Fibroblast of lung (primary cell): ENCODE data around the gene STAB2. TPM values are rescaled to one million over a fixed set of nuclear protein-coding genes. Genes with fewer than 3 reads are reported as not detected.

Experiments used
- DNase-seq, 2 donors: peaks; one replicate each; pipeline versions ENCODE4 v3.0.0 to v3.0.0-alpha.2; 2010; ENCODE audit warnings: low read depth in 2 of 2
- H2AFZ ChIP-seq: 2 replicates; pipeline ENCODE4 v1.5.1; 2012; ENCODE audit warnings: low read length, control low read depth, inconsistent platforms
- H3K27ac ChIP-seq: 2 replicates; pipeline ENCODE4 v1.5.1; 2011; ENCODE audit warnings: low read length, control low read depth; ENCODE audit not compliant: insufficient read depth
- H3K27me3 ChIP-seq: 2 replicates; pipeline ENCODE4 v1.5.1; 2011; ENCODE audit warnings: mild to moderate bottlenecking, low read length; ENCODE audit not compliant: control insufficient read depth, insufficient read depth
- H3K36me3 ChIP-seq: 2 replicates; pipeline ENCODE4 v1.5.1; 2011; ENCODE audit warnings: low read length; ENCODE audit not compliant: control insufficient read depth, insufficient read depth
- H3K4me1 ChIP-seq: 2 replicates; pipeline ENCODE4 v1.5.1; 2011; ENCODE audit warnings: low read length; ENCODE audit not compliant: control insufficient read depth, insufficient read depth; ENCODE audit errors: extremely low read depth
- H3K4me2 ChIP-seq: 2 replicates; pipeline ENCODE4 v1.5.1; 2011; ENCODE audit warnings: low read length, control low read depth; ENCODE audit not compliant: insufficient read depth; ENCODE audit errors: extremely low read depth
- H3K4me3 ChIP-seq, 4 experiments: fragments of 200-600 bp in 1 of 4; sonication (generic) in 1 of 4; replicated peaks in 1 of 4; 2 replicates each; pipeline ENCODE4 v1.5.1; 2011 to 2016; ENCODE audit warnings: low read length in 4 of 4, low read depth in 3 of 4, mild to moderate bottlenecking in 3 of 4, control low read depth in 2 of 4, inconsistent platforms in 1 of 4, mixed read lengths in 1 of 4; ENCODE audit not compliant: insufficient read depth in 1 of 4; ENCODE audit errors: control extremely low read depth in 1 of 4
- H3K79me2 ChIP-seq: 2 replicates; pipeline ENCODE4 v1.5.1; 2012; ENCODE audit warnings: mild to moderate bottlenecking, low read length, inconsistent platforms; ENCODE audit not compliant: control insufficient read depth, insufficient read depth
- H3K9ac ChIP-seq: 2 replicates; pipeline ENCODE4 v1.5.1; 2011; ENCODE audit warnings: mild to moderate bottlenecking, low read length, control low read depth; ENCODE audit not compliant: insufficient read depth
- H3K9me3 ChIP-seq: 2 replicates; pipeline ENCODE4 v1.5.1; 2012; ENCODE audit warnings: low read depth, low read length; ENCODE audit not compliant: control insufficient read depth, insufficient read depth
- H4K20me1 ChIP-seq: 2 replicates; pipeline ENCODE4 v1.5.1; 2011; ENCODE audit warnings: low read length; ENCODE audit not compliant: control insufficient read depth, insufficient read depth; ENCODE audit errors: extremely low read depth
- EZH2 ChIP-seq: IDR thresholded peaks from 2 replicates; pipeline ENCODE4 v1.5.1; 2012; ENCODE audit warnings: low read length, control low read depth, mild to moderate bottlenecking; ENCODE audit errors: missing control alignments
- polyA plus RNA-seq, 2 donors: library from polyadenylated mRNA; depleted of rRNA in 1 of 2; stranded (reverse) in 1 of 2; unstranded in 1 of 2; fragments of >200 nt; gene quantifications; 2 replicates each; pipeline ENCODE4 v1.2.1, GENCODE V29; 2011 to 2012; ENCODE audit warnings: missing spikeins in 1 of 2
- total RNA-seq: library from RNA; depleted of rRNA; stranded (reverse); fragments of >200 nt; gene quantifications from 2 replicates; pipeline ENCODE4 v1.2.1, GENCODE V29; 2014
- TF ChIP-seq, protein P1 (sequence below), 2 donors: IDR thresholded peaks in 1 of 2; conservative IDR thresholded peaks in 1 of 2; 1 replicate in 1 of 2; 2 replicates in 1 of 2; pipeline ENCODE4 v1.5.1; 2011 to 2012; ENCODE audit warnings: low read length in 2 of 2, control low read depth in 1 of 2, inconsistent platforms in 1 of 2, low read depth in 1 of 2, mild to moderate bottlenecking in 1 of 2

Gene STAB2
- total and polyA plus RNA-seq, 2 donors (not counting 1 experiment from before 2014, with no cell fraction given) = not detected

DNA sequence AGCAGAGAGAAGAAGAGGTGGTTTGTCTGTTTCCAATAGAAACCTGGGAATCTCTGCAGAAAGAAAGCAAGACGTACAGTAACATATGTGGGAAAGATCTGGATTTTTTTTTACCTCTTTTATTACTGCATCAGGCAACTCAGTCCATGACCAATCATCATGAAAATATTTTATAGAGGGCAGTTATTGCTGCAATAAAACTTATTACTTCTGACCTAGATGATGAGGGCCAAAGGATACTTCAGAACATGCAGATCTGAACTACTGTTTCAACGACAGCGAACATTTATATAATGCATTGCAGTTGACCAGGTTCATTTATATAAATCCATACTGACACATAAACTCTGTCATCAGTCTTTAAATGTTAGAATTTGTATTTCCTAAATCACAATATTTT is 67.7 kb downstream of the STAB2 start:
- TF ChIP-seq, protein P1, sequence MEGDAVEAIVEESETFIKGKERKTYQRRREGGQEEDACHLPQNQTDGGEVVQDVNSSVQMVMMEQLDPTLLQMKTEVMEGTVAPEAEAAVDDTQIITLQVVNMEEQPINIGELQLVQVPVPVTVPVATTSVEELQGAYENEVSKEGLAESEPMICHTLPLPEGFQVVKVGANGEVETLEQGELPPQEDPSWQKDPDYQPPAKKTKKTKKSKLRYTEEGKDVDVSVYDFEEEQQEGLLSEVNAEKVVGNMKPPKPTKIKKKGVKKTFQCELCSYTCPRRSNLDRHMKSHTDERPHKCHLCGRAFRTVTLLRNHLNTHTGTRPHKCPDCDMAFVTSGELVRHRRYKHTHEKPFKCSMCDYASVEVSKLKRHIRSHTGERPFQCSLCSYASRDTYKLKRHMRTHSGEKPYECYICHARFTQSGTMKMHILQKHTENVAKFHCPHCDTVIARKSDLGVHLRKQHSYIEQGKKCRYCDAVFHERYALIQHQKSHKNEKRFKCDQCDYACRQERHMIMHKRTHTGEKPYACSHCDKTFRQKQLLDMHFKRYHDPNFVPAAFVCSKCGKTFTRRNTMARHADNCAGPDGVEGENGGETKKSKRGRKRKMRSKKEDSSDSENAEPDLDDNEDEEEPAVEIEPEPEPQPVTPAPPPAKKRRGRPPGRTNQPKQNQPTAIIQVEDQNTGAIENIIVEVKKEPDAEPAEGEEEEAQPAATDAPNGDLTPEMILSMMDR (conservative IDR thresholded peaks at IDR 0.05 in 1 of 2, IDR thresholded peaks at IDR 0.05 in 1 of 2; ENCODE audit: low read depth in 1 of 2, low read length in 2 of 2) = no peak
- no peak for TF ChIP-seq EZH2
- Histone ChIP-seq H3K4me3 (no peak overlapping the region), H3K36me3 (no peaks in the 10 kb centered on the region), H3K79me2 (no peaks in the 10 kb centered on the region), H3K27ac (no peak overlapping the region), H3K4me1 (no peaks in the 10 kb centered on the region), H4K20me1 (no peaks in the 10 kb centered on the region), H3K27me3 (no peaks in the 10 kb centered on the region), H3K9ac (no peak overlapping the region), H2AFZ (no peak overlapping the region), H3K4me2 (no peak overlapping the region), H3K9me3 (no peaks in the 10 kb centered on the region)
- DNase-seq = no peak

DNA sequence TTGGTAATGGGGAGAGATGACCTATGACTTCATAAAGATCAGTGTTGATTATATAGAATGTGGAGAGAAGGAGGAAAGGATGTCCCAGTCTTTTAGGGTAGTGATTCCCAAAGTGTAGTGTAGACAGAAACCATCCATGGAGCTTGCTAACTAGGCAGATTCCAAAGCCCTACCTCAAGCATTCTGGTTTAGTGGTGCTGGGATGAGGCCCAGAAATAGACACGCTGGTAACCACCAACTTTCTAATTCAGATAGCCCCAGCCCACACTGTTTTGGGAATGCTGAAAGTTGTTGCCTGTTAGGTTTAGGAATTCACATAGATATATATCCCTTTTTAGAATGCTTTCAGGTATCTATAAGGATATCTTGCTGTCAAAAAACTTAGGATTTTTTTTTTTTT is 69.2 kb downstream of the STAB2 start:
- no peaks in the 10 kb centered on the region for H3K4me1 ChIP-seq
- H3K4me2 ChIP-seq = no peak overlapping the region
- H2AFZ ChIP-seq = no peak overlapping the region
- no peaks in the 10 kb centered on the region for H3K9me3 ChIP-seq
- TF ChIP-seq, protein P1 (conservative IDR thresholded peaks at IDR 0.05 in 1 of 2, IDR thresholded peaks at IDR 0.05 in 1 of 2; ENCODE audit: low read depth in 1 of 2, low read length in 2 of 2) = no peak
- no peak for TF ChIP-seq EZH2
- no peaks in the 10 kb centered on the region for H3K36me3 ChIP-seq
- no peaks in the 10 kb centered on the region for H3K27me3 ChIP-seq
- DNase-seq = peak in 1 of 2 donors; percentile 38
- no peak overlapping the region for H3K27ac ChIP-seq
- no peaks in the 10 kb centered on the region for H3K79me2 ChIP-seq
- no peaks in the 10 kb centered on the region for H4K20me1 ChIP-seq
- H3K9ac ChIP-seq = no peak overlapping the region
- H3K4me3 ChIP-seq = no peak overlapping the region

DNA sequence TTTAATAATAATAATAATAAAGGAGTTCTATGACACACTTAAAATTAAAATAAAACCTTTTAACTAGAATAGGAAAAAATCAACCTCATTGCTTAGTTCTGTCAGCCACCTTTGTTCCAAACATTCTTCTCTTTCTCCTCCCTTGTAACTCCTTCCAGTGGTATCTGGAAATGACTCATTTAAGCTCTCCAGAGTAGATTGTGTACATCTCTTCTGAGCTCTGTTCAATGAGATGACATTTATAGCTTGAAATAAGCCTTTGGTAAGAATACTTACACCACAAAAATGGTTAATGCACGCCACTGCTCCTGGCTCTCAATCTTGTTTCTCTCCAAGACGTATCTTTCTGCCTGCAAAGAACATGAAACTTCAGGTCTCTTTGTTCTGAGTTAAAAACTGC is 70.3 kb downstream of the STAB2 start:
- H3K4me3 ChIP-seq = no peak overlapping the region
- H3K79me2 ChIP-seq = no peaks in the 10 kb centered on the region
- no peak overlapping the region for H3K9ac ChIP-seq
- H3K4me1 ChIP-seq = no peaks in the 10 kb centered on the region
- no peaks in the 10 kb centered on the region for H3K27me3 ChIP-seq
- no peak for TF ChIP-seq EZH2
- TF ChIP-seq, protein P1 (conservative IDR thresholded peaks at IDR 0.05 in 1 of 2, IDR thresholded peaks at IDR 0.05 in 1 of 2; ENCODE audit: low read depth in 1 of 2, low read length in 2 of 2) = no peak
- no peak overlapping the region for H3K4me2 ChIP-seq
- peak in 1 of 2 donors; percentile 71 for DNase-seq
- H3K9me3 ChIP-seq = no peaks in the 10 kb centered on the region
- H3K36me3 ChIP-seq = no peaks in the 10 kb centered on the region
- no peak overlapping the region for H2AFZ ChIP-seq
- H3K27ac ChIP-seq = no peak overlapping the region
- H4K20me1 ChIP-seq = no peaks in the 10 kb centered on the region
